Measurements from ENCODE around the gene SNX27.
"Not testable (repeated sequence)": the region's sequence is repeated elsewhere in the genome, so short reads cannot be mapped to it uniquely, and the experiment has no call there.

The SNX27 gene

DNA sequence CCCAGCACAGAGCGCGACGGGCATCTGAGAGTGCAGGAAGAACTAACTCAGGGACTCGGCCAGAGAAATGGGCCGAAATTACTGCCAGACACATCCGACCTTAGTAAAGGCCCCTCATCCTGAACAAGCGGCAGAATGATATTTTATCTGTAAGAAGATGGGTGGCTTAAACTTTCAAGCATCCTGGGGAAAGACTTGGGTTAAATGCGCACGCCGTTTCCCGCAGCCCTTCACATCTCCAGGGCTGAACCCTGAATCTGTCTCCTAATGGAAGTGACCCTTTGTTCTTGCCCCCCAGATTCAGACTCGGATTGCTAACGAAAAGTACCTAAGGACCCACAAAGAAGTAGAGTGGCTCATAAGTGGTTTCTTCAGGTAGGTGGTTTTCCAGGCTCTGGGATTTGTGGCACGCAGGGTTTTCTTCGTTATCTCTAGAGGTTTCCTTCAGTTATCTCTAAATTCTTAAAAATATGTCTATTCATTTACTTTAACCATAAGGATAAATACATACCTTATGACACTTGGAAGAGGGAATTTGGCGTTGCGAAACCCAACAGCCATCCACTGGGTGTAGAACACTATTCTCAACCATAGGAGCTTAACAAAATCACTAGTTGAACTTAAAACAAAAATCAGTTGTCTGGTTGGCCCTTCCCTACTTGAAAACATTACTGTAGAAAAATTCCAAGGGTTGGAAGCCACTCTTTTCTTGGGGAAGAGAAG, 110.1 kb downstream of the SNX27 start:
- no peak overlapping the region for H3K27ac ChIP-seq (ENCODE audit: low read depth, low read length)
- H3K9me3 ChIP-seq (ENCODE audit: control insufficient read depth, insufficient read depth, low read depth, low read length): no peaks in the 10 kb centered on the region
- H3K4me3 ChIP-seq (ENCODE audit: low read depth, low read length): peak overlapping the region; percentile 67
- H3K9ac ChIP-seq (ENCODE audit: low read length): no peak overlapping the region
- H3K36me3 ChIP-seq (ENCODE audit: control insufficient read depth, insufficient read depth, low read length): no peaks in the 10 kb centered on the region
- peaks cover 13% of the 10 kb centered on the region for H3K4me1 ChIP-seq (ENCODE audit: control insufficient read depth, insufficient read depth, low read length)
- peaks cover 79% of the 10 kb centered on the region for H3K27me3 ChIP-seq (ENCODE audit: control insufficient read depth, insufficient read depth, low read length)

DNA sequence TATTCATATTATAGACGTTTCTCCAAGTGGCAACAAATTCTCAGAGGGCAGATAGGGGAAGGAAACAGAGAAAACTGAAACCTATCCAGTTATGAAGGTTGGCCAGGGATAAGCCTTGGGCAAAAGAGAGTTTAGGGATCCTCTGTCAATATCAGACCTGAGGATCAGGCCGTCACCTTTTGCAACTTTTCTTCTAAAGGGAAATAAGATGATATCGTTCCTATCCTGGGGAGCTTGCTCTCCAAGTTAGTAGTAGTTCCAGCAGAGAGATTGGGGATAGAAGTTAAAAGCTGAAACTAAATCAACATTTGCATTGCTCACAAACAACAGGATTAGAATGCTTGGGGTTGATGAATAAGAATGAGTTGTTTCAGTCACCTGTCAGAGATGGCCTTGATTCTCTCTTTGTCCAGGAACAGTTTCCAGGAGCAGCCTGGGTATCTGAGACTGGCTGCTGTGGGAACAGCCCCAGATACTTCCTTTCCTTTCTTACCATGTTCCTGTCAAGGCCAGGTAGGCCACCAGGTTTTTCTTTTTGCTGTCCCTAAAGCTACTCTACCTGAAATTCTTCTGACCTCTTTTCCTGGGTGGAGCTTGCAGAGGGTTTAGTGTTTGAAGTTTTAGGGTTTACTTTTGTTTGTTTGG, 112.0 kb downstream of the SNX27 start:
- H3K4me3 ChIP-seq (ENCODE audit: low read depth, low read length): no peak overlapping the region

DNA sequence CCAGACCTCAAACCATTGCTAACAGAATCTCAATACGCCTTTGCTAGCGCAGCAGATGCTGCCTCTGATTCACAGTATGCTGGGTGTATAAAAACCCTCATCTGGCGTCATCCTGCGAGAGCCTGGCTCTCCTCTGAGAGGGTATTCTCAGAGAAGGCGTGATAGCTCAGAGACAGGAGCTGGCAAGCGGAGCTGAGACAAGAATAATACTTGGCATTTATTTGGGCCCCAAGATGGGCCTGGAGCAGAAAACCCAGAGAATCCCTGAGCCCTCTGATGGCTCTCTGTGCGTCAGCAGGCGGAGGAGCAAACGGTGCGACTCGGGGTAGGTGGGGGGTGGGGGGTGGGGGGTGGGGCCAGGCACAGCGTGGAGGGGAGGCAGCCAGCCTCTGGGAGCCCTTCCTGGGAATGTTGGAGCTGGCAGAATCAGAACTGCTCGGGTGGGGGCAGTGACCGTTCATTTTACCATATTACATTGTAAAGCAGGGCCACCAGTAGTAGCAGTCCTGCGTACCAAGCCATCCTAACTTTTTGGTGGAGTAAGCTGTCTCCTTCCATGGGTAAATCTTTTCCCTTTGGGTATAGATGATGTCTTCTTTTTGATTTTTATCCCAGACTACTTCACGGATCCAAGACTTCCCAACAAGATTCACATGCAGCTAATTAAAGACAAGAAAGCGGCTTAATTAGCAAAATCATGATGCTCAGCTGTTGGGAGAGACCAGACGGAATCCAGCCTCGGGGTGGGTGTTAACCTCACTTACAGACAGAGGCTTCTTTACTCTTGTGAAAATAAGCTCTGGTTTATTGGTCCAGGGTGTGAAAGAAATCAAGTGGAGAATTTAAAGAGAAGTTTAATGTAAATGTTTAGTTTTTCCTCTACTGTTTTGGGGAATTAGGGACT, 116.6 kb downstream of the SNX27 start:
- no peaks in the 10 kb centered on the region for H3K9me3 ChIP-seq (ENCODE audit: control insufficient read depth, insufficient read depth, low read depth, low read length)
- H3K27me3 ChIP-seq (ENCODE audit: control insufficient read depth, insufficient read depth, low read length): peaks cover 29% of the 10 kb centered on the region; the same call in 1 of the 2 replicates
- 0 out of 2 replicates have a peak overlapping the region, but pooled peaks have one; percentile 18 for H3K4me3 ChIP-seq (ENCODE audit: low read depth, low read length)
- H3K9ac ChIP-seq (ENCODE audit: low read length): no peak overlapping the region
- no peaks in the 10 kb centered on the region for H3K36me3 ChIP-seq (ENCODE audit: control insufficient read depth, insufficient read depth, low read length)
- H3K27ac ChIP-seq (ENCODE audit: low read depth, low read length): no peak overlapping the region
- peaks cover 20% of the 10 kb centered on the region for H3K4me1 ChIP-seq (ENCODE audit: control insufficient read depth, insufficient read depth, low read length)

More for the DNA sequence above, 112.0 kb downstream of the SNX27 start:
- no peaks in the 10 kb centered on the region for H3K36me3 ChIP-seq (ENCODE audit: control insufficient read depth, insufficient read depth, low read length)
- H3K27ac ChIP-seq (ENCODE audit: low read depth, low read length): no peak overlapping the region
- no peak overlapping the region for H3K9ac ChIP-seq (ENCODE audit: low read length)
- H3K4me1 ChIP-seq (ENCODE audit: control insufficient read depth, insufficient read depth, low read length): peaks cover 20% of the 10 kb centered on the region
- H3K27me3 ChIP-seq (ENCODE audit: control insufficient read depth, insufficient read depth, low read length): peaks cover 73% of the 10 kb centered on the region
- H3K9me3 ChIP-seq (ENCODE audit: control insufficient read depth, insufficient read depth, low read depth, low read length): no peaks in the 10 kb centered on the region

DNA sequence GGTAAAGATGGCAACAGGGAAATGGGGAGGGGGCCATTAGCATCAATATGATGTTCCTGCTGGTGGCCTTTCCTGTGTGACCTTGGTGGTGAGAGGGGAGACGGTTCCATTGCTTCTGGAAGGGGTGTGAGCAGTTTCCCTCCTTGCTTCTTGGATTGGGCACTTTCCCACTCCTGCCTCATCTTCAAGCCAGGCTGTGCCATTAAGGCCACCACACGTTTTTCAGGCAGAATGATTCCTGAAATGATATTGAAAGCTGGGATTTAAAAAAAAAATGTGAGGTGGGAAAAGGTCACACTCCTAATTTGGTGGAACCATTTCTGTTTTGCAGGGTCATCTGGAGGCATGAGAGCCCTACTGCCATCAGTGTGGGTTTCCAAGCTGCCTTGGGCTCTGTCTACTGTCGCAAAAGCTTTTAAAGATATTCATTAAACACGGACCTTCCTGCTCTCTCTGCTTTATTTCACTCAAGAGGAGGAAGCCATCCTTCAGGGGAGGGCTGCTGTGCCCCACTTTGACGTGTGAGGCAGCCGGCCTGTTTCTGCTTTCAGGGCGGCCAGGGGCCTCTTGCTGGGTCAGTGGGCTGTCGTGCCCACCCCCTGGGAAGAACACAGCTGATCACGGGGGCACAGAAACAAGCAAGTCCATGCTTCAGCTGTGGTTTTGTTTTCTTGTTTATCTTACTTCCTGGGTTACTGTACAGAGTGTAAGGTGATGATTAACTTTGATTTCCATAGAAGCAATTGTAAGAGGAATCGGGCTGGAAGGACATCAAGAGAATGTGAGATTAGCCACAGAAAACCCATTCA, 117.5 kb downstream of the SNX27 start:
- H3K4me3 ChIP-seq (ENCODE audit: low read depth, low read length): no peak overlapping the region
- H3K27ac ChIP-seq (ENCODE audit: low read depth, low read length): no peak overlapping the region
- H3K4me1 ChIP-seq (ENCODE audit: control insufficient read depth, insufficient read depth, low read length): peaks cover 13% of the 10 kb centered on the region
- H3K36me3 ChIP-seq (ENCODE audit: control insufficient read depth, insufficient read depth, low read length): no peaks in the 10 kb centered on the region
- no peaks in the 10 kb centered on the region for H3K9me3 ChIP-seq (ENCODE audit: control insufficient read depth, insufficient read depth, low read depth, low read length)
- peaks cover 19% of the 10 kb centered on the region; the same call in 1 of the 2 replicates for H3K27me3 ChIP-seq (ENCODE audit: control insufficient read depth, insufficient read depth, low read length)
- H3K9ac ChIP-seq (ENCODE audit: low read length): no peak overlapping the region

DNA sequence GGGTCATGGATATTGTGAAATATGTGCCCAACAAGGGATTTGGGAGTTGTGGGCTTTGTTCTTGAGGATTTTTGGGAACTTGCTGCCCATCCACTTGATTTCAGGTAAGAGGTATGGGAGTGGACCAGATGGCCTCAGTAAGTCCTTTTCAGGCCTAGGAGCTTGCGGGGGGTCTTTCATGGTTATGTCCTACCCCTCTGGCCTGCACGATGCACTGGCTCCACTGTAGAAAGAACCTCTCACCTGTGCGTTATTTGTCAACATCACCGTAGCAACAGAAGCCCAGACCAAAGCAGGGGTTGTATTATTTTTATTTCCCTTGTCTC, 118.1 kb downstream of the SNX27 start:
- H3K4me1 ChIP-seq (ENCODE audit: control insufficient read depth, insufficient read depth, low read length): peaks cover 13% of the 10 kb centered on the region
- H3K27ac ChIP-seq (ENCODE audit: low read depth, low read length): no peak overlapping the region
- no peak overlapping the region for H3K9ac ChIP-seq (ENCODE audit: low read length)
- H3K27me3 ChIP-seq (ENCODE audit: control insufficient read depth, insufficient read depth, low read length): peaks cover 17% of the 10 kb centered on the region; the same call in 1 of the 2 replicates
- no peak overlapping the region for H3K4me3 ChIP-seq (ENCODE audit: low read depth, low read length)
- H3K36me3 ChIP-seq (ENCODE audit: control insufficient read depth, insufficient read depth, low read length): no peaks in the 10 kb centered on the region
- H3K9me3 ChIP-seq (ENCODE audit: control insufficient read depth, insufficient read depth, low read depth, low read length): no peaks in the 10 kb centered on the region

DNA sequence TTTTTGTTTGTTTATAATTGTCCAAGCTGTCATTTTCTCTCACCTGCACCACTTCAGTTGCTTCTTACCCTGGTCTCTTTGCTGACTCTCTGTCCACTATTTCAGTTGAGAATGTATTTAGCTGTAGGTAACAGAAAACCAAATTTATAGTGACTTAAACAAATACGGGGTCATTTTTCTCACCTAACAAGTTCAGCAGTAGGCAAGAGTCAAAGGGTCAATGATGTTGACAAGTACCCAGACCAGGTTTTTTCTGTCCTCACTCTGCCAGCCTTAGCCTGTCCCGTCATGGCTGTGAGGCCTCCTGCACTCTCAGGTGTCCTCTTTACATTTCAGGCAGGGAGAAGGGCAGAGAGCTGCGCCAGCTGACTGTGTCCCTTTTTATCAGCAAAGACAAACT, 121.3 kb downstream of the SNX27 start:
- Histone ChIP-seq H3K9me3 (ENCODE audit: control insufficient read depth, insufficient read depth, low read depth, low read length) (peaks cover 12% of the 10 kb centered on the region), H3K4me3 (ENCODE audit: low read depth, low read length) (no peak overlapping the region), H3K27me3 (ENCODE audit: control insufficient read depth, insufficient read depth, low read length) (0 out of 2 replicates have a peak, but pooled peaks cover under 1% of the 10 kb centered on the region), H3K9ac (ENCODE audit: low read length) (no peak overlapping the region), H3K4me1 (ENCODE audit: control insufficient read depth, insufficient read depth, low read length) (peaks cover 10% of the 10 kb centered on the region), H3K36me3 (ENCODE audit: control insufficient read depth, insufficient read depth, low read length) (no peaks in the 10 kb centered on the region), H3K27ac (ENCODE audit: low read depth, low read length) (no peak overlapping the region)

DNA sequence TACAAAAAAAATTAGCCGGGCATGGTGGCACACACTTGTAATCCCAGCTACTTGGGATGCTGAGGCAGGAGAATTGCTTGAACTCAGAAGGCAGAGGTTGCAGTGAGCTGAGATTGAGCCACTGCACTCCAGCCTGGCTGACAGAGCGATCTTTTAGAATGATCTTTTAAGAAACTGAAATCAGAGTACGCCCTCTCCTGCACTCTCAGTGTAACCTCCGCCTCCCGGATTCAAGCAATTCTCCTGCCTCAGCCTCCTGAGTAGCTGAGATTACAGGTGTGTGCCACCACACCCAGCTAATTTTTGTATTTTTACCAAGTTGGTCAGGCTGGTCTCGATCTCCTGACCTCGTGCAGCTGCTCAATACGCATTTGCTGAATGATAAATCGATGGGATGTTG, 122.1 kb downstream of the SNX27 start:
- H3K9ac ChIP-seq (ENCODE audit: low read length); H3K27me3 ChIP-seq (ENCODE audit: control insufficient read depth, insufficient read depth, low read length); H3K27ac ChIP-seq (ENCODE audit: low read depth, low read length); H3K4me3 ChIP-seq (ENCODE audit: low read depth, low read length); H3K36me3 ChIP-seq (ENCODE audit: control insufficient read depth, insufficient read depth, low read length); H3K4me1 ChIP-seq (ENCODE audit: control insufficient read depth, insufficient read depth, low read length): not testable (repeated sequence)
- H3K9me3 ChIP-seq (ENCODE audit: control insufficient read depth, insufficient read depth, low read depth, low read length): peaks cover 16% of the 10 kb centered on the region

DNA sequence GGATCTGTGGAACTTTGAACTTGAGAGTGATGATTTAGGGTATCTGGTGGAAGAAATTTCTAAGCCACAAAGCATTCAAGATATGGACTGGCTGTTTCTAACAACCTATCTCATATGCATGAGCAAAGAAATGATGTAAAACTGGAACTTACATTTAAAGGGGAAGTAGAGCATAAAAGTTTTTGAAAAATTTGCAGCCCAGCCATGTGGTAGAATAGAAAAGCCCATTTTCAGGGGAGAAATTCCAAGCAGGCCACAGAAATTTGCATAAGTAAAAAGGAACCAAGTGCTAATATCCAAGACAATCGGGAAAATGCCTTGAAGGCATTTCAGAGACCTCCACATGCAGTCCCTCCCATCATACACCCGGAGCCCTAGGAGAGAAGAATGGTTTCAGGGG, 125.2 kb downstream of the SNX27 start:
- no peaks in the 10 kb centered on the region for H3K4me1 ChIP-seq (ENCODE audit: control insufficient read depth, insufficient read depth, low read length)
- H3K36me3 ChIP-seq (ENCODE audit: control insufficient read depth, insufficient read depth, low read length): no peaks in the 10 kb centered on the region
- no peak overlapping the region for H3K27ac ChIP-seq (ENCODE audit: low read depth, low read length)
- no peak overlapping the region for H3K4me3 ChIP-seq (ENCODE audit: low read depth, low read length)
- H3K9ac ChIP-seq (ENCODE audit: low read length): no peak overlapping the region
- peaks cover 16% of the 10 kb centered on the region for H3K9me3 ChIP-seq (ENCODE audit: control insufficient read depth, insufficient read depth, low read depth, low read length)
- H3K27me3 ChIP-seq (ENCODE audit: control insufficient read depth, insufficient read depth, low read length): no peaks in the 10 kb centered on the region; the same call in 1 of the 2 replicates

DNA sequence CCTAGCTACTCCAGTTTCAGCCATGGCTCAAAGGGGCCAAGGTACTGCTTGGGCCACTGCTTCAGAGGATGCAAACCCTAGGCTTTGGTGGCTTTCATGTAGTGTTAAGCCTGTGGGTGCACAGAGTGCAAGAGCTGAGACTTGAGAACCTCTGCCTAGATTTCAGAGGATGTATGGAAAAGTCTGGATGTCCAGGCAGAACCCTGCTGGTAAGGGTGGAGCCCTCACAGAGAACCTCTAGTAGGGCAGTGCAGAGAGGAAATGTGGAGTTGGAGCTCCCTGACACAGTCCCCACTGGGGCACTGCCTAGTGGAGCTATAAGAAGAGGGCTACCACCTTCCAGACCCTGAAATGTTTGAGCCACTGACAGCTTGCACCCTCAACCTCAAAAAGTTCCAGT, 125.6 kb downstream of the SNX27 start:
- H3K9ac ChIP-seq (ENCODE audit: low read length): no peak overlapping the region
- H3K36me3 ChIP-seq (ENCODE audit: control insufficient read depth, insufficient read depth, low read length): no peaks in the 10 kb centered on the region
- H3K27ac ChIP-seq (ENCODE audit: low read depth, low read length): no peak overlapping the region
- peaks cover 16% of the 10 kb centered on the region for H3K9me3 ChIP-seq (ENCODE audit: control insufficient read depth, insufficient read depth, low read depth, low read length)
- H3K4me3 ChIP-seq (ENCODE audit: low read depth, low read length): no peak overlapping the region
- no peaks in the 10 kb centered on the region for H3K4me1 ChIP-seq (ENCODE audit: control insufficient read depth, insufficient read depth, low read length)
- no peaks in the 10 kb centered on the region; the same call in 1 of the 2 replicates for H3K27me3 ChIP-seq (ENCODE audit: control insufficient read depth, insufficient read depth, low read length)

DNA sequence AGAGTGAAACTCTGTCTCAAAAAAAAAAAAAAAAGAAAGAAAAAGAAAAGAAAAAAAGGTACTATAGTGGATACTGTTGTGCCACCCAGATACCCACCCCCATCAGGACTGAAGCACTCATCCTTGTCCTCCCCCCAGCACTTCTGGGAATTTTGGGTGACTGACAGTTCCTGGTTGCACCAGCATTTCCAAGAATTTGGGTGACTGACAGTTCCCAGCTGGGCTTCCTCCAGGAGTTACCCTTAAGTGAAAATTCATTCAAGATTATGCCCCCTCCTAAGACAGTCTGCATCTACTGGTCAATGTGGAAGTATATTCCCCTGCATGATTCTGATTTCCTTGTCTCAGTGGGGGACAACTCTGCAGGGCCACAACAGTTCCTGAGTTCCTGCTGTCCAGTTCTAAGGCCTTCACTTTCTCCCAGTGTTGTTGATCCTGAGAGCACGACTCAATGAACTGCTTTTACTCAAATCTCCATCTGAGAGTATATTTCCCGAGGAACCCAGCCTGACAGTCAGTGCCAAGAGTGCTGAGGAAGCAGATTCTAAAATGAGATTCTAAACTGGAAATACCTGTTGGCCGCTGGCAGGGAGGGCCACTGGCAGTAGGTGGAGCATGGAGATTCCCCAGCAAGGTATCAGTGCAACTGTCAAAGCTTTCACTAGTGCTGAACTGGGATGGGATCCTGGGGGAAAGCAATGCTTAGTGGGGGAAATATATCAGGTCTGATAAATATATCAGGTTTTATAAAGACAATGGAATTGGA, 127.9 kb downstream of the SNX27 start:
- Histone ChIP-seq H3K27ac (ENCODE audit: low read depth, low read length) (no peak overlapping the region), H3K27me3 (ENCODE audit: control insufficient read depth, insufficient read depth, low read length) (no peaks in the 10 kb centered on the region; the same call in 1 of the 2 replicates), H3K4me1 (ENCODE audit: control insufficient read depth, insufficient read depth, low read length) (no peaks in the 10 kb centered on the region), H3K9ac (ENCODE audit: low read length) (no peak overlapping the region), H3K4me3 (ENCODE audit: low read depth, low read length) (no peak overlapping the region), H3K36me3 (ENCODE audit: control insufficient read depth, insufficient read depth, low read length) (no peaks in the 10 kb centered on the region), H3K9me3 (ENCODE audit: control insufficient read depth, insufficient read depth, low read depth, low read length) (peaks cover 16% of the 10 kb centered on the region)

All from HUES6 (cell line).